HuH-7 (cell line): ENCODE data around the gene SLC6A11.

Experiments
- DNase-seq: peaks from one replicate; pipeline ENCODE4 v3.0.0; 2011; ENCODE audit warnings: low spot score

SLC6A11 gene

DNA sequence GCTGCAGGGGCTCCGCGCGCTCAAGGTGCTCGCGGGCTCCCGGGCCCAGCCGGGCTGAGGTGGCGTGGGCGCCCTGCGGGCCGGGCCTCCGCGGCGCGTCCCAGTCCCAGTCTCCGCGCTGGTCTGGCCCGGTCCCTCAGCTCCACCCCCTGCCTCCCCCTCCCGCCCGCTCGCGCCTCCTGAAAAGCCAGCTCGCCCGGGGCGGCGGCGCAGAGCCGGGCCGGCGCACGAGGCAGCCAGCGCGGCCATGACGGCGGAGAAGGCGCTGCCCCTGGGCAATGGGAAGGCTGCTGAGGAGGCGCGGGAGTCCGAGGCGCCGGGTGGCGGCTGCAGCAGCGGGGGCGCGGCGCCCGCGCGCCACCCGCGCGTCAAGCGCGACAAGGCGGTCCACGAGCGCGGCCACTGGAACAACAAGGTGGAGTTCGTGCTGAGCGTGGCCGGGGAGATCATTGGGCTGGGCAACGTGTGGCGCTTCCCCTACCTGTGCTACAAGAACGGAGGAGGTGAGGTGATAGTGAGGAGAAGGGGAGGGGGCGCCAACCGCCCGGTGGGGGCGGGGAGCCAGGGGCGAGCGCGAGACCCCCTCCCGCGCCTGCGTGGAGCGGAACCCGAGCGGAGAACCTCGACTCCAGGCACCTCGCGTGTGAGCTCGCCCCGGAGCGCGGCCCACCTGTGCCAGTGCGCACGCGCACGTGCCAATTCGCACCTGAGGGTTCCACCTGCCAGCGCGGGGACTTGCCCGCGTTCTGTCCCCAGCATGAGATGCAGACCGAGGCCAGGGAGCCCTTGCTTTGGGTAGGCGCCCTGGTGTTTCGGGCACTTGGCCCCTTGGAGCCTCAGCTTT is at the start of gene SLC6A11:
Gene SLC6A11 (plus strand): TSS at position 210 of the 844 bp plus-strand sequence. CDS start 38 bp downstream, at position 248.
- DNase-seq: peak; percentile 84

DNA sequence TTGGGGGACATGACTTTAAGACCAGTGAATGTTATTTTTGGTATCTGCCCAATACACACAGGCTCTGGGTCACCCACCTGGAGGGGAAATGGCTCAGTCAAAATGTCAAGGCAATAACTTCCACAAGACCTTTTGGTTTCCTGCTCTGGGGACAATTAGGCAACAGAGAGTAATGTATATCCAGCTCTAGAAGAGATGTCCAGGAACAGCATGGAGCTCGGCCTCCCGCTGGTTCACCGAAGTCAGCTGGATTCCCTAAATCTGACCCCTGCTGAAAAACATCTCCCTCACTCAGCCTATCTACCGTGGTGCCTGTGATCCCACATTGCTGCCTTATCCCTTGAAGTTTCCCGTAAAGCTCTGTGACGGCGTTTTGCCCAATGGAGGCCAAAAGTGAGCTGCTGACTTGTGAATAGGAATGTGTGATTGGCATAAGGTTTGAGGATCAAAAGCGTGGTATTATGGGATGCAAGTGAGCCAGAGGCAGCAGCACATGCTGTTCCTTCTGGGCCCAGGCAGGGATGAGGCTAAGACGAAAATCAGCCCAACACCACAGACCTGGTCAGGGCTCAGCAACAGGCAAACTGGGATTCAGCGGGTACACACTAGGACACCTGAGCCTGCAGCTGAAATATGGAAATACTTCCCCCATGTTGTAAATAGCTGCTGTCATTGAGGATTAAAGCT is 47.2 kb upstream of the SLC6A11 start:
- no peak for DNase-seq

DNA sequence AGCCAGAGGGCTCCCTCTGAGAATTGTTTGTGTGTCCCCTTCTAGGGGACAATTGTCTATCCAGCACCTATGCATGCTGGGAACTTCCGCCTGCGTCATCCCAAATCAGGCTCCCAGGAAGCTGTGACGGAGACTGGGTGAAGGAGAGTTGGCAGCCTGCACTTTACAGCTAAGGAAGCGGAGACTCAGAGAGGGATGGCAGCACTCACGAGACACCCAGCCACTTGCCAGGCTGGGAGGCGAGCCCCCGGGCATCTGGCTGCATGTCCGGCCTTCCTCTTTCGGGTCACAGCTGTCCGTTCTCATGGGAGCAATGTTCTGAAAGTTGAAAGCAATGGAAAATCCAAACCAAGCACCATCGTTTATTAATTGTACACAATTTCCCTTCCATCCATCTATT is 45.5 kb upstream of the SLC6A11 start:
- DNase-seq: no peak

DNA sequence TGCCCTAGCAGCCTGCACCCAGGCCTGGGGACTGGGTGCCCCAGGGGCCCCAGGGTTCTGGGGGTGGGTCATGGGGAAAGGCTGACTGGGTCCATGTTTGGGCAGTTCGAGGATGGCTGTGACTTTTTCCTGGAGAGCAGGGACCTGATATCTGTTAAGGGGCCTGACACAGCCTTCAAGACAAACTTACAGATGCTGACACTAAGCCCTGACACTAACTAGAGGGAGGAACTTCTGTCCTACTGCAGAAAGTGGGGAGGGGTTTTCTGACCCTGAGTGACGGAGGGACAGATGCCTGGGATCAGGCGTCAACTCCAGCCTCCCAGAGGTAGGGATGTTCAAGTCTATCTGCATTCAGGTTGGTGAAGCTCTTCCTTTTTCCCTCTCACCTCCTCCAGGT is 45.0 kb upstream of the SLC6A11 start:
- no peak for DNase-seq

DNA sequence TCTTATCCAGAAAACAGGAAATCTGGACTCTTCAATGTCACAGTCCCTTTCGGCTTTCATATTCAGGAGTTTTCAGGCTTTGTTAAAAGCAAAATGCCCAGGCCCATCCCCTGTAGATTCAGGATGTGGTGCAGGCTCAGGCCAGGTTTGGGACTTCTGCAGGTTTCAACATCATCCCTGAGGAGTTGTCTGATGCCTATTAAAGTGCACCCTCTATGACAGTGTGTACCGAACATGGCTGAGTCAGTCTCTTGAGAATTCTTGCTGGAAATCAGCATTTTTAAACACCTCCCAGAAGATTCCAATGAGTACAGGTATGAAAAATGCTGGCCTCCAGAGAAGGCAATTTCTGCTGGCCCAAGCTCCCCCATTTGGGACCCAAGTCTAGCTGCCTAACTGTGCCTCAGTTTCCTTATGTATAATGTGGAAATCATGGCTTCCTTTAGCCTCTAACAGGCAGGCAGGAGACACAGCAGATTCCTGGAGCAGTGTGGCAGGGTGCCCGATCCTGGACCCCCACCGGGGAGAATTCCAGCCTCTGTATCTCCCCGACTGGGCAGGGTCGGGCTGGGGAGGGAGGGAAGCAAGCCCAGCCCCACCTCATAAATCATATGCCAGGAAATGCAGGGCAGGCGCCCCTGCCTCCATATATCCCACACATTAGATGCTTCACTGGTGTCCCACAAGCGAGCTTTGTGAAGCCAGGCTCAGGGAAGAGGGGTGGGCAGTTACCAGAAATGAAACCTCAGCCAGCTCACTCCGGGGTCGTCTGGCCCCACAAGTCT is 44.4 kb upstream of the SLC6A11 start:
- DNase-seq: no peak

DNA sequence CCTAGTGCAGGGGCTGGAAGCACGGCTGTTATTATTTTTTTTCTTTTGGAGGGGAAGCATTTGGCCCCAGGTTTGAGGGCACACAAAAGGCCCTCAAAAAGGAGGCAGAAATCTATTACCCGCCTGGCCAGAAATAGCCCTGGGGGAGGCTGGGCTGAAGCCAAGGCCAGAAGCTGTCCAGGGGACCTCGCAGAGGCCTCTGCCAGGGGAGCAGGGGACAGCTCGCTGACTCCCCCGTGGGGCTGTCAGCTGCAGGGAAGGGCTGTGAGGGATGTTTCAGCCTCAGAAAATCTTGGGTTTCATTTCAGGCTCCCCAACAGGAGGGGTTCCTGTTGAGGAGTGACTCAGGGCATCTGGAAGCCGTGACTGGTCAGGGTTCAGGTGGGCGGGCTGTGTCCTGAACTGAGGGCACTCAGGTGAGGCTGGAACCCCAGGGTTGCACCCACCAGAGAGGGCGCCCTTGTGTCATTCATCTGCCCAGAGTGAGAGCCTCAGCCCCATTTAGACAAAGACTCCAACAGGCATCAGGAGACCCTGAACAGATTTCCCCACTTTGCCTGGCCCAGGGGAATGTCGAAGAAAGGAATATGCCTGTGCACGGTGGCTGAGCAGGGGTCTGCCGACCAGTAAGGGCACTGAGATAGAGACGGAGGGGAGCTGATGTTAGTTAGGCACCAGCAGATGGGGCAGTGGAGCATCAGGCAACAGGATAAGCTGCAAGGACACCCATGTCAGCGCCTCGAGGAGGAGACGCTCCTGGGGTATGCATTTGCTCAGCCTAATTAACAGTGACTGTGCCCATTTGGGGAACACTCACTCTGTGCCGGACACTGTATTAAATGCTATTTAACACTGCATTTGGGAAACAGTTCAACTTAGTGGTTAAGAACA is 43.5 kb upstream of the SLC6A11 start:
- peak; percentile 87 for DNase-seq

DNA sequence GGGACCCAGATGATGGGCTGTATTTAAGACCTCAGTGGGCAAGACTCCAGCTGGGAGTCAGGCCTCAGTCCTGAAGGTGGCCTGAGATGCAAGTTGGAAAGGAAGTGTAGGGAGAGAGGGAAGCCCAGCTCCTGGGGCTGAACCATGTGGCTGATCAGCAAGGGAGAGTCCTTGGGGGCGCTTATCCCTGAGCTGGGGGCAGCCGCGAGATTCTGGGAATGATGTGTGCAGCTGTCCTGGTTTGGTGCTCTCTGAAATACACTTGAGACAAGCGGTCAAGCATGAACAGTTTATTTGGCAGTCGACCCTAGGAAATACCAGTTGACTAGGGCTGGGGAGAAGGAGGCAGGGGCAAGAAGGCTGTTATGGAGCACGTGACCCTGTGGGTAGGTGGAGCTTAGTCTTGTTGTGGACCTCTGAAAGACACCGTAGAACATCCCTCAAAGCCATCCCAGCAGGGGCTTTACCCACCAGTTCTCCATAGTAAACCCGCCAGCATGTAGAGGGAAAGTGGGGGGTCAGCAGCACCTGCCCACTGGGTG is 41.8 kb upstream of the SLC6A11 start:
- no peak for DNase-seq

DNA sequence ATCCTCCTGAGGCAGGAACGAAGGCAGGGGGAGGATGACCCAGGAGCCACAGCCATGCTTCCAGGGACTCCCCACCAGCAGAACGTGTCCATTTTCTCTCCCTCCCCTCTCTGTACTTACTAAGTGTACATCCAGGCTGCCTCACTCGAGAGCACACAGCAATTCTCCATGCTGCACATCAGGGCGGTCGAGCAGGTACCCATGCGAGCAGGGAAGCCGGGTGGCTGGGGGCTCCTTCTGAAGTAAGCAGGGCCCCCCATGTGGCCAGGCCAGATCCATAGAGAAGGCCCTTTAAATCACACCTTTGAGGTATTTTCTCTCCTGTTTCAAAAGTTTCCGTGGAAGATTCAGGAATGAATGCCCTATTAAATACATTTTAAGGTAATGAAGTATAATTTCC is 41.2 kb upstream of the SLC6A11 start:
- no peak for DNase-seq

DNA sequence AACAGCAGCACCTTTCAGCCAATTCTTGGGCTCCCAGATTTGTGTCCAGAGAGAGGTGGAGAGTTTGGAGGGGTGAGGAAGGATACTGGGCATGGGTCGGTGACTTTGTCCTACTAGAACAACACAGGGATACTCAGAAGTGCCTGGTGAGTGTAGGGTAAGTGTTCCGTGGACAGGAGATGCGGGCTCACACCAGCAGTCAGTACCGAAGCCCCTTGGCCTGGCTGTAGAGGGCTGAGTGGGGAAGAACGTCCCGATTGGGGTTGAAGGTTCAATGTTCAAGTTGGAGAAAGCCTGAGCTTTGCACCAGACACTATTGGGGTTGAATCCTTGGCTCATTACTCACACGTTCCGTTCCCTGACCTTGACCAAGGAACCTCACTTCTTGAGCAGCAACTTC is 40.8 kb upstream of the SLC6A11 start:
- no peak for DNase-seq

DNA sequence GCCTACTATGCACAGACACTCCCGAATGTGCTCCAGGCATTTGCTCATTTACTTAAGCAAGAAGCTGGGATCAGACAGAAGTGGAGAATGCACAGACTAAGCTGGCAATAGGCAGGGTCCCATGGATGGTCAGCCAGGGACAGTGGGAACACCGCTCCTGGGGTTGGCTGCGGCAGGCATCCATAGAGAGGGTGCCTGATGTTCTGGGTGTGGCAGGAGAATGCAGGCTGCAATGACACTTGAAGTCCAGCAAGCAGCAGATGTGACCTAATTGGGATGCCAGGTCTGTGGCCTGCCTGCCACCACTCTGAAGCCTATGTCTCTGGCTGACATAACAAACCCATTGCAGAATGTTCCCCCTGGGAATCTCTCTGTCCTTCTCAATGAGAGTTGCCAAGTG is 40.2 kb upstream of the SLC6A11 start:
- no peak for DNase-seq

DNA sequence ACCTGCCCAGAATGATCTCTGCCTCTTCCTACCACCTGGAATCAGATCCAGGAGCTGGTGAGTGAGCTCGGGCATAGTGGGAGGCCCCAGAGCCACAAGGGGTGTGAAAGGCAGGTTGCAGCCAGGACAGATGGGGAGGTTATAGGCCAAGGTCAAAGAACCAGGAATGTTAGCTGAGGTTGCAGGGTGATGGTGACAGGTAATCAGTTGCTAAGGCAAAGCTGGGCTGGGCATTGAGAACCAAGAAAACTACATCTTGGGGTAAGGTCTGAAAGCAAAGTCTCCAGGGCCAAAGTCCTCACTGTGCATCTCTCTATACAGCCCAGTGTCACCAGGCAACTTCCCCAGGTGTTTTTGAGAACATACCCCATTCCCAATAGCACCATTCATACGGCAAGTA is 38.4 kb upstream of the SLC6A11 start:
- no peak for DNase-seq

DNA sequence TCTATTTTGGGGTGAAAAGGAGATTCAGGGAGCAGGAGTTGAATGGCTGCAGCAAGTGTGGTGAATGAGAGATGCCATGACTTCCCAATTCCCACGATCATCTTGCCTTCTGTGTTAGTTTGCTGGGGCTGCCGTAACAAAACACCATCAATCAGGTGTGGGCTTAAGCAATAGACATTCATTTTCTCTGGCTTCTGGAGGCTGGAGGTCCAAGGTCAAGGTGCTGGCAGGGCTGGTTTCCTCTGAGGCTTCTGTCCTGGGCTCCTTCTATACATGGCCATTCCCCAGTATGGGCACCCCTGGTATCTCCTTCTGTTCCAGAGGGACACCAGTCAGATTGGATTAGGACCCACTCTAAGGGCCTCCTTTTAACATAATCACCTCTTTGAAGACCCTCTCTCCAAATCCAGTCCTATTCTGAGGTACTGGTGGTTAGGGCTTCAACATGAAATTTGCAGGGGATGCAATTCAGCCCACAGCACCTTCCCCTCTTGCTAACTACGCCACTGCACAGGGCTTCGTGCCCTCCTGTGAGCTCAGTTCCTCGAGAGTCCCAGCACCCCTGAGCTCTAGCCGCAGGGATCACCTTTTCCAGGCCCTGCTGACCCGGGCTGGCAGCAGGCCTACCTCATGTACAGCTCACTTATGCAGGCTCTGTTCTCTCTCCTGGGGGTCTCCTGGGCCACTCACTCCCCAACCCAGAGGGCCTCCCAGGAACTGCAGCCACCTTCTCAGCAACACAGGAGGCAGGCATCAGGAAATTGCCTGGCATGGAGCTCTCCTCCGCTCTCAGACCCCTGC is 37.3 kb upstream of the SLC6A11 start:
- DNase-seq: no peak

DNA sequence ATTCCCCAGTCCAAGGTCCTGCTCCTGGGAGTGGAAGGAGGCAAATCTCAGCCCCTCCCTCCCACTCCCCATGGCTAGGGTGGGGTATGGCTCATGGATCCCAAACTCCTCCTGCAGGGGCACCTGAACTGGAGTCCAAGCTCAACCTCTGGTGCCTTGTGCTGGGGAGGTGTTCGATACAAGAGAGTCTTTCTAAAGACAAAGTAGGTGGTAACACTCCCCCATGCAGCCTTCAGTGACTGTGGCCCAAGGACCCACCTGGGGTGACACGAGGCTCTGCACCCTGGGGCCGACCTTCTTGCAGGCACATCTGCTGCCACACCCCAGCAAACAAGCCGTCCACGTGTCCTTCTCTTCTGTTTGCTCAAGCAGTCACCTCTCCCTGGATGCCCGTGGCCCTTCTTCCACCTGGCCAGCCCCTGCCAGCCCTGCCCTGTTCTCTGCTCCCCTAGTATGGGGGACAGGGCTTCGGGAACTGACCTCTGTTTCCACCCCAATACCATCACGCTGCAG is 36.7 kb upstream of the SLC6A11 start:
- DNase-seq: no peak

DNA sequence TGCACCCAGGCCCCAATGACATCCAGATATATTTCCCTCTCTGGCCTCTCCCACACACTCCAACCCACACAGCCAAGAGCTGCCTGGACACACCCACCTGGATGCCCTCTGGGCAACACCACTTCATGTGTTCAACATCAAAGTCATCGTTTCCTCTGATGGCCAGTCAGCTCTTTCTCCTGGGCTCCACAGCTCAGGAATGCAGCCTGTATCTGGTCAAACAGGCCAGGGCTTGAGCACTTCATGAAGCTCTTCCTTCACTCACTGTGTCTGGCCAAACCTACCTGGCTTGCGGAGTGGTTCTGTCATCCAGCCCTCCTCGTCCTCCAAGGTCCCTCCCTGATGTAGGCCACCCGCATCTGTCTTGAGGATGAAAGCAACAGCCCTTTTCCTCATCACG is 35.8 kb upstream of the SLC6A11 start:
- no peak for DNase-seq

DNA sequence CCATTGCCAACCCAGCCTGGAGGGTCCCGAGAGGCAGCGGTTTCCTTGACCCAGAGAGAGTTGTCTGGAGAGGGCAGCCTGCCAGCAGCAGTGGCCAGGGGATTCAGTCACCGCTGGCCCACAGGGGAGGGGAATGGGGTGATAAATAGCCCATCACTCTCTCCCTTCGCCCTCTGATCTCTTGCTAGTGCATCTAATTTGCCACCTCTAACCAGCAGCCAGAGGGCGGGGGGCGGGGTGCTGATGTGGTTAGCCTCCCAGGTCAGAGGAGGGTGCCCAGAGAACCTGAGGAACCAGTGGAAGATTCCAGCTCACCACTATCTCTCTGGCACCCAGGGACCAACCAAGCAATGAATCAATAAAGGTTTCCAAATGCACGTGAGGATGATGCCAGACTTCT is 35.1 kb upstream of the SLC6A11 start:
- DNase-seq: no peak

DNA sequence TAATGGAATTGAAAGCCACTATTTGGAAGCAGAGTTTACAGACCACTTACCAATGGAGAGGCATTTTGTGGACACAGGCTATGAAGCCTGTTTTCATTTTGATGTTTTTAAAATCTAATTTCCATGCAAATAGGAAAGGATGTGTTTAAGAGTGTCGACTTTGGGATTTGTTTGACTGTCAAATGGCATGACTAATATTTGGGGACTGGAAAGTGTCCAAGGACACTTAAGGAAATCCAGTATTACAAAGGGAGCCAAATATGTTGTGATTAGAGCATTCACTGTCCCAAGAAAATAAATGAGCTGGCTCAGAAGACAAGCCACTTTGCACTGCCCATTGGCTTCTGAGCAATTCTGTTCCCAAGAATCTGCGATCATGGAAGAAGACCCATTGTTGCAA is 34.0 kb upstream of the SLC6A11 start:
- DNase-seq: no peak

DNA sequence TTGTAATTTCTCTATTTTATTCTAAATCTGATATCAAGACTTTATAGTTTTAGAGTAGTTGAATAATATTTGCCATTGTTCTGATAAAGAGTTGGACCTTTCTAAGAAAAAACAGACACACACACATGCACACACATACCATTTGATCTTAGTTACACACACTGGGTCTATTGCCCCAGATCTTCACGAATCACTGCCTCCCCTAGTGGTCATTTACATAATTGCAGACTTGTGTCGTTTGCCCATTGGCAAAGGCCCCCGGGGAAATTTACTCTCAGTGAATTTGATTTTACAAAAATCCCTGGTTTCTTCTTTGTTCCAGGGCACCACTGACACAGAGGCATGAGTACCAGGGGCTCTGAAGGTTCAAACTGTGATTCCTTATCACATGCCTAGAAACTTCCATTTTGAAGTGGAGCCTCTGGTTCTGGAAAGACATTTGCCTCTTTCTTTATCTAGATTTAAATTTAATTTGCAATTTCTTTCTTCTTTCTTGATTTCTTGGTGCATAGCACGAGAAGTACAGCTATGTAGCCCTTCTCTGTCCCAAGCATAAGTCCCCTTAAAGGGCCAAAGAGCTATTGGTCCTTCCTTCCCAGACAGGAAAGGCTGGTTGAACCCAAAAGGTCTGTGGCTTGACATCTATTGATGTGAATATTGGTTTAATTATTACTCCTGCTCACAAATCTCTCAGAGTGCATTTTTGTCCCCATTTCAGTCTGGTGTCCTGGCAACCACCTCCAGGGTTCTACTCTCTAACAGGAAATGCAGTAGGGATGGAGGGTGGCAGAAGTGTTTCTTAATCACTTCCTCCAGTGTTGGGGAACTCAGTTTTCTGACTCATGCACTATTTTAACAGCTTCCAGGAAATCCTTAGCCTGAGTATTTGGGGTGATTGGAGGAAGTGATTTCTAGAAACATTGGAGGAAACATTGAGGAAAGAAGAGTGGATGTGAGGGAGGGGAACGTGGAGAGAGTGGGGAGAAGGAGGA is 32.4 kb upstream of the SLC6A11 start:
- DNase-seq: peak; percentile 79

DNA sequence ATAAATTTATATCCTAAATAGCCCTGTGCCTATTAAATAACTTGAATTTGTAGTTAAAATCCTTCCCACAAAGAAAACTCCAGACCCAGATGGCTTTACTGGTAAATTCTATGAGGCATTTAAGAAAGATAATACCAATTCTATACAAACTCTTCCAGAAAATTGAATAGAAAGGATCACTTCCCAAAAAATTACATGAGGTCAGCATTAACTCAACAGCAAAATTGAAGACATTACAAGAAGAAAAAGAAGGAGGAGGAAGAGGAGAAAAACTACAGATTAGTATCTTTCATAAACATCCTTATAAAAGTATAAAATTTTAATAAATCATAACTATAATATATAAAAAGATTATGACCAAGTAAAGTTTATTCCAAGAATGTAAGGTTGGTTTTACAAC is 29.4 kb upstream of the SLC6A11 start:
- DNase-seq: no peak

DNA sequence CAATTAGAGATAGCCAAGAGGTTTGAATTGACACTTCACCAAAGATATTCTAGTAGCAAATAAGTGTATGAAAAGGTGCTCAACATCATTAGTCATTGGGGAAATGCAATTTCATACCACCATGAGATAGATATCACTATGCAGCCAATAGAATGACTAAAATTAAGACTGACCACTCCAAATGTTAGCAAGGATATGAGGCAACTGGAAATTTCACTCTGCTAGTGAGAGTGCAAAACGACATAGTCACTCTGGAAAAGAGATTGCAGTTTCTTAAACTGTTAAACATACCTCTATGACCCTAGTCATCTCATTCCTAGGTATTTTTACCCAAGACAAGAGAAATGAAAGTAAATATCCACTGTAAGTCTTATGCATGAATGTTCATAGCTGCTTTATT is 27.6 kb upstream of the SLC6A11 start:
- no peak for DNase-seq
